HFF-Myc (cell line): ENCODE data around the gene TANC1.
"Not testable (repeated sequence)": the region's sequence is repeated elsewhere in the genome, so short reads cannot be mapped to it uniquely, and the experiment has no call there.

Source experiments
- DNase-seq: peaks from one replicate; pipeline ENCODE4 v3.0.0-alpha.2; 2011; ENCODE audit warnings: low read depth; ENCODE audit errors: extremely low read depth
- H3K4me3 ChIP-seq: replicated peaks from 2 replicates; pipeline ENCODE4 v1.5.1; 2011; ENCODE audit warnings: low read depth, mild to moderate bottlenecking, control low read depth, low read length
- TF ChIP-seq, protein P1 (sequence below): IDR thresholded peaks from 2 replicates; pipeline ENCODE4 v1.5.1; 2012; ENCODE audit warnings: mild to moderate bottlenecking, low read depth, low read length, control low read depth; ENCODE audit errors: missing control alignments

Gene TANC1

GRCh38 chr2:159032580-159032979 is 64.1 kb downstream of the TANC1 start:
- no peak for DNase-seq
- no peak overlapping the region for H3K4me3 ChIP-seq
- TF ChIP-seq, protein P1, sequence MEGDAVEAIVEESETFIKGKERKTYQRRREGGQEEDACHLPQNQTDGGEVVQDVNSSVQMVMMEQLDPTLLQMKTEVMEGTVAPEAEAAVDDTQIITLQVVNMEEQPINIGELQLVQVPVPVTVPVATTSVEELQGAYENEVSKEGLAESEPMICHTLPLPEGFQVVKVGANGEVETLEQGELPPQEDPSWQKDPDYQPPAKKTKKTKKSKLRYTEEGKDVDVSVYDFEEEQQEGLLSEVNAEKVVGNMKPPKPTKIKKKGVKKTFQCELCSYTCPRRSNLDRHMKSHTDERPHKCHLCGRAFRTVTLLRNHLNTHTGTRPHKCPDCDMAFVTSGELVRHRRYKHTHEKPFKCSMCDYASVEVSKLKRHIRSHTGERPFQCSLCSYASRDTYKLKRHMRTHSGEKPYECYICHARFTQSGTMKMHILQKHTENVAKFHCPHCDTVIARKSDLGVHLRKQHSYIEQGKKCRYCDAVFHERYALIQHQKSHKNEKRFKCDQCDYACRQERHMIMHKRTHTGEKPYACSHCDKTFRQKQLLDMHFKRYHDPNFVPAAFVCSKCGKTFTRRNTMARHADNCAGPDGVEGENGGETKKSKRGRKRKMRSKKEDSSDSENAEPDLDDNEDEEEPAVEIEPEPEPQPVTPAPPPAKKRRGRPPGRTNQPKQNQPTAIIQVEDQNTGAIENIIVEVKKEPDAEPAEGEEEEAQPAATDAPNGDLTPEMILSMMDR: no peak

GRCh38 chr2:159034713-159035112 is 66.3 kb downstream of the TANC1 start:
- no peak for DNase-seq
- no peak overlapping the region for H3K4me3 ChIP-seq
- TF ChIP-seq, protein P1: no peak

- no peak for DNase-seq
- no peak overlapping the region for H3K4me3 ChIP-seq
- TF ChIP-seq, protein P1: no peak
Observed at GRCh38 chr2:159035790-159036411, 67.5 kb downstream of the TANC1 start.

- not testable (repeated sequence) for H3K4me3 ChIP-seq, DNase-seq
Observed at GRCh38 chr2:159036461-159036860, 68.0 kb downstream of the TANC1 start.

DNA sequence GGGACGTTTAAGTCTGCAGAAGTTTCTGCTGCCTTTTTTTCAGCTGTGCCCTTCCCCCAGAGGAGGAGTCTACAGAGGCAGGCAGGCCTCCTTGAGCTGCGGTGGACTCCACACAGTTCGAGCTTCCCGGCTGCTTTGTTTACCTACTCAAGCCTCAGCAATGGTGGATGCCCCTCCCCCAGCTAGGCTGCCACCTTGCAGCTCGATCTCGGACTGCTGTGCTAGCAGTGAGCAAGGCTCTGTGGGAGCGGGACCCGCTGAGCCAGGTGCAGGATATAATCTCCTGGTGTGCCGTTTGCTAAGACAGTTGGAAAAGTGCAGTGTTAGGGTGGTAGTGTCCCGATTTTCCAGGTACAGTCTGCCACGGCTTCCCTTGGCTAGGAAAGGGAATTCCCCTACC is 72.9 kb downstream of the TANC1 start:
- not testable (repeated sequence) for H3K4me3 ChIP-seq, DNase-seq

DNA sequence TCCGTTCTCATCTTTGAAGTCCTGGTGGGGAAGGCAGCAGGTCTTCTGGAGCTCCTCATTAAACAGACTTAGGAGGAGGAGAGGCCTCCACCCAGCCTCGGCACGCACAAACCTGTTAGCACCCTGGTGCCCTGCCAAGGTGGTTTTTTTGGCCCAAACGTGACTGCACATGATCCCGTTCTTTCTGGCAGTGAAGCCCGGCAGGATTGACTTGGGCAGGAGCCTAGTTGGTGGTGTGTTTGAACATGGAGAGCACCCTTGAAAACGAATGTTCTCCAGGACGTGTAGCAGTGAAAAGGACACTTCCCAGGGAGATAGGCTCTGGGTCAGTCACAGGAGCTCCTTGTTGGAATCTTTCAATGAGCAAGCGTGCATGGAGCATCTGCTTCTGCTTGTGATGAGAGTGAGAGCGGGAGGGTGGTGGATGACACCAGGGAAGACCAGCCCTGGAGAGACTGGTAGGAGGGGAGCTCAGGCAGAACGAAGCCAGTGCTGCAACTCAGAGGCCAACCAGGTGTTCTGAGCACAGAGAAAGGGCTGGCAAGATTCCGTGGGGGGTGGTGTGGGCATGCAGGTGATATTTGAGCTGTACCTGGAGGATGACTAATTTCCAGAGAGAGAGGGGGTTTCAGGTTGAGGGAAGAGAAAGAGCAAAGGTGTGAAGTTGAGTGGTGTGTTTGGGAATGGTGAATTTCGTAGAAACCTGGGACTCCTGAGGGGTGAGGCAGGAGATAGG is 73.8 kb downstream of the TANC1 start:
- TF ChIP-seq, protein P1: no peak
- no peak for DNase-seq

DNA sequence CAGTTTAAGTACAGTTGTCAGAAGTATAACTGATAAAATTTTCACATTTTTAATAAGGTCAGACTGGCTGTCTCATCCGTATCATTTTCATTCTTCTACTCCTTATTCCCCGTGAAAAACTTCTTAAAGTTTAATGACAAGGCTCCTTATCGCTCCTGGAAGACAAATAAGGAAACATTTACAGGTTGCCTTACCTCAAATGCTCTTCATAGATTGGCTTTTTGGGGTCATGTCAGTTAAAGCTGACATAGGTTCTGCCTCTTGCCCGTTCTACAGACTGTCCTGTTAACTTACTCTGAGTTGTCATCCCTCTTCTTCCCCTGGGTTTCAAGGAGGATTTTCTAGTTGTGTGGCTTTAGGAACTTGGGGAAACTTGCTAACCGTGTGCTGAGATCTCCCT is 75.3 kb downstream of the TANC1 start:
- no peak overlapping the region for H3K4me3 ChIP-seq
- DNase-seq: no peak
- TF ChIP-seq, protein P1: no peak

More for the DNA sequence above, 73.8 kb downstream of the TANC1 start:
- H3K4me3 ChIP-seq: no peak overlapping the region
